Endothelial cell of umbilical vein (primary cell): ENCODE results near the gene CCL17. TPM values are rescaled to one million over a fixed set of nuclear protein-coding genes. Genes with fewer than 3 reads are reported as not detected.

Experiments
- BruUV-seq: library from RNA; stranded (reverse); fragments of 400-500 nt; replicated peaks from 2 replicates; lab custom pipeline; 2021; lab: Mats Ljungman, UMichigan
- CTCF ChIA-PET: fragments of 300-600, 350-600 bp; sonication (Branson Sonifier 250); formaldehyde crosslinking; loops from one replicate; lab custom pipeline; 2021; ENCODE audit warnings: antibody characterized with exemption, inconsistent platforms; lab: Charles Lee
- POLR2A ChIA-PET: fragments of 300-600, 350-600 bp; sonication (Branson Sonifier 250); formaldehyde crosslinking; loops from one replicate; lab custom pipeline; 2021; ENCODE audit warnings: antibody characterized with exemption, inconsistent platforms; lab: Charles Lee
- DNase-seq: peaks from one replicate; pipeline ENCODE4 v3.0.0-alpha.2; 2011; ENCODE audit warnings: low read depth, low spot score
- FAIRE-seq: peaks from 2 replicates; lab custom pipeline; 2011; peaks lifted over from hg19 to GRCh38; lab: Jason Lieb, UNC
- H2AFZ ChIP-seq: 2 replicates; pipeline ENCODE4 v1.6.0; 2012; ENCODE audit warnings: low read depth, low read length, control low read depth, inconsistent platforms
- H3K27ac ChIP-seq: 2 replicates; pipeline ENCODE4 v1.5.1; 2011; ENCODE audit warnings: low read depth, mild to moderate bottlenecking, control low read depth, low read length, moderate library complexity; ENCODE audit not compliant: insufficient read depth
- H3K27me3 ChIP-seq, 2 experiments: 2 replicates each; pipeline versions ENCODE4 v1.6.0 to v1.6.1; 2011; ENCODE audit warnings: low read length in 2 of 2, mixed read lengths in 1 of 2; ENCODE audit not compliant: control insufficient read depth in 2 of 2, insufficient read depth in 2 of 2
- H3K36me3 ChIP-seq, 2 experiments: 2 replicates in 1 of 2; 3 replicates in 1 of 2; pipeline ENCODE4 v1.5.1; 2011; ENCODE audit warnings: low read length in 2 of 2, mild to moderate bottlenecking in 1 of 2, moderate library complexity in 1 of 2; ENCODE audit not compliant: control insufficient read depth in 2 of 2, insufficient read depth in 2 of 2; ENCODE audit errors: extremely low read depth in 1 of 2
- H3K4me1 ChIP-seq: 3 replicates; pipeline ENCODE4 v1.5.1; 2011; ENCODE audit warnings: mild to moderate bottlenecking, low read length; ENCODE audit not compliant: control insufficient read depth, insufficient read depth; ENCODE audit errors: extremely low read depth
- H3K4me2 ChIP-seq: 2 replicates; pipeline ENCODE4 v1.6.1; 2011; ENCODE audit warnings: low read length, control low read depth, mixed read lengths; ENCODE audit not compliant: insufficient read depth
- H3K4me3 ChIP-seq, 3 experiments: fragments of 200-600 bp in 1 of 3; sonication (generic), shearing (Covaris generic) in 1 of 3; replicated peaks in 1 of 3; 2 replicates each; pipeline ENCODE4 v1.5.1; 2011 to 2016; ENCODE audit warnings: control low read depth in 3 of 3, low read length in 3 of 3, mild to moderate bottlenecking in 2 of 3, inconsistent platforms in 1 of 3, low read depth in 1 of 3, moderate library complexity in 1 of 3; ENCODE audit not compliant: insufficient read depth in 1 of 3
- H3K79me2 ChIP-seq: 2 replicates; pipeline ENCODE4 v1.6.0; 2012; ENCODE audit warnings: low read length, inconsistent platforms; ENCODE audit not compliant: control insufficient read depth, insufficient read depth
- H3K9ac ChIP-seq: replicated peaks from 2 replicates; pipeline ENCODE3; 2011; ENCODE audit warnings: low read length, control low read depth; ENCODE audit not compliant: insufficient read depth; ENCODE audit errors: extremely low read depth
- H3K9me1 ChIP-seq: replicated peaks from 3 replicates; pipeline ENCODE4 v1.6.0; 2011; ENCODE audit warnings: mild to moderate bottlenecking, low read length; ENCODE audit not compliant: control insufficient read depth, insufficient read depth; ENCODE audit errors: extremely low read depth
- H3K9me3 ChIP-seq: replicated peaks from 2 replicates; pipeline ENCODE4 v1.5.1; 2012; ENCODE audit warnings: low read length, inconsistent platforms; ENCODE audit not compliant: control insufficient read depth, insufficient read depth
- H4K20me1 ChIP-seq: replicated peaks from 2 replicates; pipeline ENCODE3; 2011; ENCODE audit warnings: mild to moderate bottlenecking, low read length; ENCODE audit not compliant: control insufficient read depth, insufficient read depth; ENCODE audit errors: extremely low read depth
- EZH2 ChIP-seq: IDR thresholded peaks from 2 replicates; pipeline ENCODE4 v1.6.1; 2012; ENCODE audit warnings: borderline replicate concordance, low read depth, mild to moderate bottlenecking, moderate library complexity, low read length, inconsistent platforms; ENCODE audit not compliant: severe bottlenecking
- FOS ChIP-seq: IDR thresholded peaks from 2 replicates; pipeline ENCODE4 v1.6.1; 2011; ENCODE audit warnings: mild to moderate bottlenecking, low read length, moderate library complexity, borderline replicate concordance; ENCODE audit not compliant: insufficient read depth
- GATA2 ChIP-seq: IDR thresholded peaks from 2 replicates; pipeline ENCODE4 v1.7.0; 2011; ENCODE audit warnings: low read depth, mild to moderate bottlenecking, moderate library complexity, mixed read lengths, low read length; ENCODE audit not compliant: insufficient read length, insufficient read depth
- JUN ChIP-seq: IDR thresholded peaks from 2 replicates; pipeline ENCODE4 v1.6.1; 2011; ENCODE audit warnings: borderline replicate concordance, low read depth; ENCODE audit not compliant: insufficient read length, insufficient read depth
- MYC ChIP-seq: IDR thresholded peaks from one replicate; pipeline ENCODE4 v1.6.1; 2011; ENCODE audit warnings: mild to moderate bottlenecking, low read depth, low read length
- POLR2A ChIP-seq: IDR thresholded peaks from 2 replicates; pipeline ENCODE4 v1.6.1; 2012; ENCODE audit warnings: low read depth, mild to moderate bottlenecking, control low read depth, low read length
- POLR2AphosphoS5 ChIP-seq: IDR thresholded peaks from 2 replicates; pipeline ENCODE4 v1.6.1; 2012; ENCODE audit warnings: low read depth, mild to moderate bottlenecking, control low read depth, low read length, moderate library complexity; ENCODE audit not compliant: insufficient read depth
- dilution Hi-C: fragments of 300-500 bp; cut with MboI; formaldehyde crosslinking; loops from one replicate; pipeline ENCODE4 v1.15.0; 2019; ENCODE audit warnings: low sequenced_read_pairs; ENCODE audit not compliant: extremely low pct_ligation_motif_present
- intact Hi-C: fragments of 100-400 bp; cut with micrococcal nuclease; formaldehyde crosslinking; loops from one replicate; pipeline ENCODE4 v1.10.0; 2022
- polyA plus RNA-seq, 4 experiments: library from polyadenylated mRNA; depleted of rRNA in 3 of 4; stranded (reverse) in 3 of 4; unstranded in 1 of 4; fragments of >200 nt; gene quantifications; 2 replicates each; pipeline versions ENCODE4 v1.2.1 to v1.2.3, GENCODE V29; 2011 to 2012; ENCODE audit warnings: missing spikeins in 1 of 4
- total RNA-seq: library from RNA; stranded (reverse); gene quantifications from 2 replicates; pipeline ENCODE4 v1.2.3, GENCODE V29; 2021
- TF ChIP-seq, protein P1 (sequence below): IDR thresholded peaks from 2 replicates; pipeline ENCODE4 v1.6.1; 2011; ENCODE audit not compliant: insufficient read depth, insufficient read length
- TF ChIP-seq, protein P2 (sequence below), 2 donors: IDR thresholded peaks; 1 replicate in 1 of 2; 2 replicates in 1 of 2; pipeline ENCODE4 v1.5.1; 2011; ENCODE audit warnings: low read length in 2 of 2, mild to moderate bottlenecking in 2 of 2, moderate library complexity in 2 of 2, control low read depth in 1 of 2, inconsistent platforms in 1 of 2, low read depth in 1 of 2; ENCODE audit not compliant: insufficient read depth in 1 of 2; ENCODE audit errors: extremely low read depth in 1 of 2

CCL17 gene
- total and polyA plus RNA-seq, 2 donors (not counting 3 experiments of a cell fraction or from before 2014, with no cell fraction given): not detected

DNA sequence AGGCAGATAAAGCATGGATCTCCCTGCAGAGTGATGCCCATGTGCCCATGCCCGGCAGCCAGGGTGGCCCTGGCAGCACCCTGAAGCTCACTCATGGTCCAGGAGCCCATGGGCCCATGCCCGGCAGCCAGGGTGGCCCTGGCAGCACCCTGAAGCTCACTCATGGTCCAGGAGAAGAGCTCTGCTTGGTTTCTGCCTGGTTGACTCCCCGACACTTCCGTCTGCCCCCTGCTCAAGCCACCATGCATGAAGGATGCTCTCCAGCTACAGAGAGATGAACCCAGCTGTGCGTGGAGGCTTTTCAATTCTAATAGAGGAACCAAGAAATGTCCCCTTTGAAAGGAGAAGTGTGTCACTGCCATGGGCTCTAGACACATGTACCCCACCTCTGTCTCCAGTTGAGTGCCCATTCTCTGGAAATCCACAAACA, 8.7 kb downstream of the CCL17 start:
- no peak overlapping the region for H3K9ac ChIP-seq
- no peak overlapping the region for H3K4me2 ChIP-seq
- H3K9me1 ChIP-seq: no peaks in the 10 kb centered on the region
- FAIRE-seq (no peak), DNase-seq (no peak)
- no TSS peak for BruUV-seq
- no peaks in the 10 kb centered on the region for H4K20me1 ChIP-seq
- dilution Hi-C loops: loop anchor here (25.0 kb wide), 1 partner anchor 101 kb away; no protein-coding TSS in a partner anchor
- ChIA-PET CTCF (interaction anchor here (0.6 to 16.2 kb wide), 4 partner anchors 8 to 108 kb away, joined by 3 to 507 read pairs (median 4); partner anchors contain the start of gene CCL17), POLR2A (interaction anchor here (0.7 kb wide), 1 partner anchor 498 kb away, joined by 4 read pairs; no protein-coding TSS in a partner anchor)
- no peak overlapping the region for H3K27ac ChIP-seq
- H2AFZ ChIP-seq: no peak overlapping the region
- no peaks in the 10 kb centered on the region for H3K79me2 ChIP-seq
- TF ChIP-seq POLR2A (no peak), JUN (no peak), EZH2 (no peak), MYC (no peak), POLR2AphosphoS5 (no peak), FOS (no peak), GATA2 (no peak)
- TF ChIP-seq, protein P1, sequence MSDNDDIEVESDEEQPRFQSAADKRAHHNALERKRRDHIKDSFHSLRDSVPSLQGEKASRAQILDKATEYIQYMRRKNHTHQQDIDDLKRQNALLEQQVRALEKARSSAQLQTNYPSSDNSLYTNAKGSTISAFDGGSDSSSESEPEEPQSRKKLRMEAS: no peak
- TF ChIP-seq, protein P2, sequence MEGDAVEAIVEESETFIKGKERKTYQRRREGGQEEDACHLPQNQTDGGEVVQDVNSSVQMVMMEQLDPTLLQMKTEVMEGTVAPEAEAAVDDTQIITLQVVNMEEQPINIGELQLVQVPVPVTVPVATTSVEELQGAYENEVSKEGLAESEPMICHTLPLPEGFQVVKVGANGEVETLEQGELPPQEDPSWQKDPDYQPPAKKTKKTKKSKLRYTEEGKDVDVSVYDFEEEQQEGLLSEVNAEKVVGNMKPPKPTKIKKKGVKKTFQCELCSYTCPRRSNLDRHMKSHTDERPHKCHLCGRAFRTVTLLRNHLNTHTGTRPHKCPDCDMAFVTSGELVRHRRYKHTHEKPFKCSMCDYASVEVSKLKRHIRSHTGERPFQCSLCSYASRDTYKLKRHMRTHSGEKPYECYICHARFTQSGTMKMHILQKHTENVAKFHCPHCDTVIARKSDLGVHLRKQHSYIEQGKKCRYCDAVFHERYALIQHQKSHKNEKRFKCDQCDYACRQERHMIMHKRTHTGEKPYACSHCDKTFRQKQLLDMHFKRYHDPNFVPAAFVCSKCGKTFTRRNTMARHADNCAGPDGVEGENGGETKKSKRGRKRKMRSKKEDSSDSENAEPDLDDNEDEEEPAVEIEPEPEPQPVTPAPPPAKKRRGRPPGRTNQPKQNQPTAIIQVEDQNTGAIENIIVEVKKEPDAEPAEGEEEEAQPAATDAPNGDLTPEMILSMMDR (IDR thresholded peaks at IDR 0.05; ENCODE audit: extremely low read depth in 1 of 2, insufficient read depth in 1 of 2, low read depth in 1 of 2, low read length in 2 of 2): no peak
- H3K4me1 ChIP-seq: peaks cover 17% of the 10 kb centered on the region
- intact Hi-C loops: no loop called here
- no peak overlapping the region for H3K4me3 ChIP-seq
- H3K36me3 ChIP-seq: no peaks in the 10 kb centered on the region
- H3K27me3 ChIP-seq: no peaks in the 10 kb centered on the region
- no peaks in the 10 kb centered on the region for H3K9me3 ChIP-seq
